Measurements from ENCODE around the gene ATE1.
"Not testable (repeated sequence)": the region's sequence is repeated elsewhere in the genome, so short reads cannot be mapped to it uniquely, and the experiment has no call there.

Gene ATE1

GRCh38 chr10:121732172-121732571, 195.7 kb downstream of the ATE1 start:
- DNase-seq: no peak

DNA sequence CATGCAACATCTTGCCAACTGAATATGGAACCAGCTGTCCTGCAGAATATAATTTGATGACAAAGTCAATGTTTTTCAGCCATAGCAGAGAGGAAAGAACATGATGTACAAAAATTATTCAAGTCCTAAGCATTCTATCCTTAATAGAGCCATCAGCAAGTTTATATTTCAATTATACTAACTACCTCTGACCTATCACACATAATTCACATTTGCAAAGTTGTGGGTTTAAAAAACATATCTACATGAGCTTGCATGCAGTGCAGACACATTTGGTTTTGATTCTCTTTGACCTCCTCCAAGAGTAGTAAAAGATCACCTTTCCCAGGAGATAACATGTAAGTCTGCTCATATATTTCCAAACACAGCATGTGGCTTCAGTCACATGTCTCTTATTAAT, 203.5 kb downstream of the ATE1 start:
- DNase-seq: no peak

DNA sequence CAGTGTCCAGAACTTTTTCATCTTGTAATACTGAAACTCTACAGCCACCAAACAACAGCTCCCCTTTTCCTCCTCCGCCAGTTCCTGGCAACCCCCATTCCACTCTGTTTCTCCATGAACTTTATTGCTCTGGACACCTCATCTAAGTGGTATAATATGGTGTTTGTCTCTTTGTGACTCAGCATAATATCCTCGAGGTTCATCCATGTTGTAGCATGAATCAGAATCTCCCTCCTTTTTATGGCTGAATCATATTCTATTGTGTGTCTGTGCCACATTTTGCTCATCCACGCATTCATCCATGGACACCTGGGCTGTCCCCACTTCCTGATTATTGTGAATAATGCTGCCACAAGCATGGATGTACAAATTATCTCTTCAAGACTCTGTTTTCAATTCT, 205.2 kb downstream of the ATE1 start:
- no peak for DNase-seq

- no peak for DNase-seq
Observed at GRCh38 chr10:121721257-121721656, 206.6 kb downstream of the ATE1 start.

DNA sequence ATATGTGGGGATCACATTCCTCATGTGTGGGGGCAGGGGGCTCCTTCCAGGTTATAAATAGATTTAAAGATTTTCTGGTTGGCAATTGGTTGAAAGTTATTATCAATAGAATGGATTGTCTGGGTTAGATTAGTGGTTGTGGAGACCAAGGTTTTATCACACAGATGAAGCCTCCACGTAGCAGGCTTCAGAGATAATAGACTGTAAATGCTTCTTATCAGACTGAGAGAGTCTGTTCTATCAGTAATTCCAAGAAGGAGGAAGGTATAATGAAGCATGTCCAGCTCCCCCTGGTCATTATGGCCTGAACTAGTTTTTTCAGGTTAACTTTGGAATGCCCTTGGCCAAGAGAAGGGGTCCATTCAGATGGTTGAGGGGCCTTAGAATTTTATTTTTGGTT, 211.9 kb downstream of the ATE1 start:
- DNase-seq: no peak

GRCh38 chr10:121715076-121715475, 212.8 kb downstream of the ATE1 start:
- no peak for DNase-seq

DNA sequence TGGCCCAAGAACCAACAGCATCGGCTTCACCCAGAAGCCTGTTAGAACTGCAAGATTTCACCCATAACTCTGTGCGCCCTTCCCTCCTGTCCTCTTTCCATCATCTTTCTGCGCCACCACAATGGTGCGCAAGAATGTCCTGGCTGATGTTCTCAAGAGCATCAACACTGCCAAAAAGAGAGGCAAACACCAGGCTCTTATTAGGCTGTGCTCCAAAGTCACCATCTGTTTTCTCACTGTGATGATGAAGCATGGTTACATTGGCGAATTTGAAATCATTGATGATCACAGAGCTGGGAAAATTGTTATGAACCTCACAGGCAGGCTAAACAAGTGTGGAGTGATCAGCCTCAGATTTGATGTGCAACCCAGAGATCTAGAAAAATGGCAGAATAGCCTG, 214.3 kb downstream of the ATE1 start:
- peak; percentile 54 to 72 for DNase-seq

DNA sequence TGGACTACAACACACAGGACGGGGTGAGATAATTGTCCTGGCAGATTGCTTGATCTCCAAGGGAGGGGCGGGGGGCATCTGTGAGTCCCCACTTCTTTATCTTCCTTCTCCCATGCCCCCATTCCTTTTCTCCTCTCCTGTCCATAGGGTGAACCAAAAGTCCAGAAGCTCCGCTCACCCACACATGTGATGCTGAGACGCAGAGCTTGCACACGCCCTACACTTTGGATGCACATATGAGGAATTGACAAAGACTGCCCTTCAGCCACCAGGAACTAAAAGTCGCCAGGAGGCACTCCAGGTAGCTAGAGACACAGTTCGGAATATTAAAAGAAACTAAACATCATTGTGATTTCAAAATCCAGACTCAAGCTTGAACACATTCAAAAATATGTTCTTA, 216.9 kb downstream of the ATE1 start:
- no peak for DNase-seq

GRCh38 chr10:121710207-121710606, 217.6 kb downstream of the ATE1 start:
- no peak for DNase-seq

DNA sequence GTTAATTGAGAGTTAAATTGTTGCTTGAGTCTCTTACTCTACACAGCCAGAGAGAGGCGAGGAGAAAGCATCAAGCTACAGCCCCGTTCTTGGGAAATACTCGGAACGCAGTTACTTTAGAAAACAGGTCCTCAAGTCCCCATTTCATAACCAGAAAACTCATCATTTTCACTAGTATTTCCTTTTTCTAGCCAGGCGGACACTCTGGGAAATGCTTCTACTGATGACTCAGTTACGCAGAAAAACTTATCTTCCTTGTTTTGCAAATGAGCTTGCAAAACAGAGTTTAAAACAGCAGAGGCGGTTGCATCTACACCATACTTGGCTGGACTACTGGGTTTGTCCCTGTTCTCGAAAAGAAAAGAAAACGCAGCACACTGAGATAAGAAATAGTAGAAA, 218.2 kb downstream of the ATE1 start:
- DNase-seq: no peak

DNA sequence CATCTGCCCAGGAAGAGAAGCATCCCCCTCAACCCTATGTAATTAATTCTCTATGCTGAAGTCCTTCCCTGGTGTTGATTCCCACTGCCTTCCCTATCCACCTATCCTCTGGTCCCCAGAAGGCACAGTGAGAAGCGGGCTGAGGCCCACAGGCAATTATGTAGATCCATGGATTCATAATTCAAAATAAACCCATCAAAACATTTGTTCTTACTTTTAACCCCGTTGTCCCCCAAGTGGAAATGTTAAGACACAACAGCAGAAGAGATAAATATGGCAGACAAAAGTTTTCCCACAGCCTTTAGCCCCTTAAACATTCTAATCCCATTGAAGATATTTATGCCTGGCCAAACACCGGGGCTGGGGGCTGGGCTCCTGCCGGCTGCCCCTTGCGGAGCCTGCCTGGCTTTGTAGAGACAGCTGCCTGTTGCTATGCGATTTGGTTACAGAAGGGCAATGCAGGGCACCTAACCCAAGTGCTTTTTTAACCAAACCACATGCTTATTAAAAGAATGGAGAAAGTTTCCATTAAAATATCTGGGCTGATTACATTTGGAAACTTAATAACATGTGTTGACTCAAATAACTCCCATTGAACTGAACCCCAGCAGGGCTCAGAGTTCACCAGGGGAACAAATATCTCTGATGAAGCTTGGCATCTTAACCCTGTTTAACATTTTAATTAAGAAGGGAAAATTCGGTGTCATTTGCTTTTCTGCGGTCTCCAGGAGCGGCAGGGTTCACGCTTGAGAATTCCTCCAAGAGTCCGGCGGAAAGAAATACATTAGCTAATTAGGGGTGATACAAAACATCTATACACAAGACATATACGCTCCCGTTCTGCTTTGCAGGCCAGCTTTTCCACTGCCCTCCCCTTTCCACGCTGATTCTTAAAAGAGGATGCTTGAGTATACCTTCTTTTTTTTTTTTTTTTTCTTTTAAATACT, 218.8 kb downstream of the ATE1 start:
- DNase-seq: no peak

DNA sequence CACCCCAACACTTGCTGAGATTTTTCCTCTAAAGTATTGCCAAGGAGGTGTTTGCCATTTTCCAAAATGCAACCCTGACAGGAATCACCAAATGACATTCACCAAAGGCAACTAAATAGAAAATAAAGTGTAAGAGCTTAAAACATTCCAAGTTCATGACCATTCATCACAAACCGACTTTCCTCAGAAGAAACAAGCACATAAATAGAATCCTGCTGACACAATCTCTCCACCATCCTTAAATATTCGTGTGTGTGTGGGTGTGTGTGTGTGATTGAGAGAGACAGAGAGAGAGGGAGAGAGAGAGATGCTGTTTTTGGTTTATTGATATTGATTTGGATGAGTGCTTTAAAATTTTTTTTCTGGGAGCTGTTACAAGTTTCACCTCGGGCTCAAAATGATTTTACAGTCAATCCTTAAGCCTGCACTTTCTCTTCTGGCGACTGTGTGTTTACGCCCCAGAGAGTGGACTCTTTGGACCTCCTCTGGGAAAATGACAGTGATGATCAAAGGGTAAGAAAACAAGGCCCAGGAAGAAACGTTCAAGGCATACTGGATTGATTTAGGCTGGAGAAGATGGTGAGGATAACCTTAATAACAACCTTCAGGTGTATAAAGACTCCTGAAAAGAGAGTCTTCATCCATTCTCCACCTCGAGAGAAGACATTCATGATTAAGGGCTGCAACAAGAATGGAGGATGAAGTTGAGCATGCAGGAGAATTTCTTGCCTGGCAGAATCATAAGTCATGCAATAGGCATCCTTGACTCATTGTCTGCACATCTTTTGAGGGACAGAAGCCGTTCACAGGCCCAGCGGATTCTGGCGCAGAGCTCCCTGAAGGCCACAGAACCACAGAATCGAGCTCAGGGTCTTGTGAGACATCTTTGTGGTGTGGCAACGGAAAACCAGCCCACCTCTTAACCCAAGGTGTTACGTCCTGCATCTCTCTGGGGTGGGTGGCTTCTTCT, 225.2 kb downstream of the ATE1 start:
- no peak for DNase-seq

GRCh38 chr10:121700416-121700815, 227.4 kb downstream of the ATE1 start:
- no peak for DNase-seq

GRCh38 chr10:121699703-121700102, 228.1 kb downstream of the ATE1 start:
- DNase-seq: not testable (repeated sequence)

GRCh38 chr10:121698902-121699301, 228.9 kb downstream of the ATE1 start:
- no peak for DNase-seq

DNA sequence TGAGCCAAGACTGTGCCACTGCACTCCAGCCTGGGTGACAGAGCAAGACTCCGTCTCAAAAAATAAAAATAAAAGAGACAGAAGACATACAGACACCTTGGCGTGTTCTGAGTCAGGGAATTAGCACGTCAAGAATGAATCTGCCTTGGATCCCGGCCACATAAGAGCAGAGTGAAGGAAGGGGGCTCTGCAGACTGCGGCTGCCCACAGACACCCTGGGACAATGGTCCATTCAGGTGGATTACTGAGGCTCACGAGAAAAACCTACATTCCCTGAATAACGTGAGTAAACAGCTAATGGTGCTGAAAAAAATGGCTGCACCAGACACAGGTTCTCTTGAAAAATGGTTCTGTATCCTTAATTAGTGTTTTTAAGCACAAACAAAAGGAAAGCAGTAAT, 229.5 kb downstream of the ATE1 start:
- no peak for DNase-seq

GRCh38 chr10:121696854-121697253, 231.0 kb downstream of the ATE1 start:
- DNase-seq: peak in 1 of 2 experiments; percentile 46

GRCh38 chr10:121695731-121696464, 231.9 kb downstream of the ATE1 start:
- no peak for DNase-seq

DNA sequence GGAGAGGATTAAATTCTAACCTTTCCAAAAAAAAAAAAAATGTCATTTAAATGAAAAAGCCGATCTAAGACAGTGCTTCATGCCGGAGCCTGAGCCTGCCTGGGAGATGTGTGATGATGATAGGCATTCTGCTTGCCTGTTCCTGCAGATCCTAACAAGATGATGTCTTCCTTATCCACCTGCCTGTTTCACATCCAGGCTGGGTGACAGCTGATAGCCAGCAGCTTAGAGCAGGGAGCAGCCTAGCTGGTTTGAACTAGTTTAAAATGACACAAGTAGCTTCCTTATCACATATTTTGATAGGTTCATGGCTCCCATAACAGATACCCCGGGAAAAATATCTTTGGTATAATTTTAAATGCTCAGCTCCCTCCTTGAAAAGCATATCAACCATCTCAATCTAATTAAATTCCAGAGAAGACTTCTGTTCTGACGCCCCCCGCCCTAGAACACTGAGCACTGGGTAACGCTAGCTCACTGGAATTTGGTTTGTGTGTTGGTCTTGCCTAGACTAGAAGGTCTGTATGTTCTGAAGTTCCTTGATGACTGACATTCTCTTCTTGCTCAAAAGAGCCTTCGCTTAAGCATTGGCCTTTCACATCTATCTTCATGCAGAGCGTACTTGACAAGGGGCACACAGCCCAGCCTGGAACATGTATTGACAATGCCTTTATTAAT, 232.7 kb downstream of the ATE1 start:
- no peak for DNase-seq

- DNase-seq: no peak
Observed at GRCh38 chr10:121694327-121694965, 233.4 kb downstream of the ATE1 start.

DNA sequence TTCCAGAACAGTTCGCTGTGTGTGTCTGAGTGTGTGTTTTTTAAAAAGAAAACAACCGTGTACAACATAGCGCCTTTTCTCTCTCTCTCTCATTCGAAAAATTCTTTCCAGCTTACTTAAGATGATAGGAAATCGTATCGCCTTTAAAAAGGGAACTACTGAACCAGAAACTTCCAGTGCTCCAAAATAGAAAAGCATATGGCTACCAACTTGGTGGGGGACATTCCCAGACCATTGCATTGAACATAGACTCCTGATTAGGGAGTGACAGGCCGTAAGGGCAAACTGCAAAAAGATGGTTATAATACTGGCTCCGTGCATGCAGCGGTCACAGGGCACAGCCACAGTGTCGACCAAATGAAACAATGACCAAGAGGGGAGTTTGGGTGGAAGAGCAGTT, 235.2 kb downstream of the ATE1 start:
- DNase-seq: no peak

- no peak for DNase-seq
Observed at GRCh38 chr10:121690970-121691369, 236.9 kb downstream of the ATE1 start.

Measured in NCI-H446 (cell line).